ENCODE results near the gene SORCS2.

GRCh38 chr4:7267829-7268228 lies 75.5 kb downstream of the SORCS2 start:
- TF ChIP-seq, protein P1, sequence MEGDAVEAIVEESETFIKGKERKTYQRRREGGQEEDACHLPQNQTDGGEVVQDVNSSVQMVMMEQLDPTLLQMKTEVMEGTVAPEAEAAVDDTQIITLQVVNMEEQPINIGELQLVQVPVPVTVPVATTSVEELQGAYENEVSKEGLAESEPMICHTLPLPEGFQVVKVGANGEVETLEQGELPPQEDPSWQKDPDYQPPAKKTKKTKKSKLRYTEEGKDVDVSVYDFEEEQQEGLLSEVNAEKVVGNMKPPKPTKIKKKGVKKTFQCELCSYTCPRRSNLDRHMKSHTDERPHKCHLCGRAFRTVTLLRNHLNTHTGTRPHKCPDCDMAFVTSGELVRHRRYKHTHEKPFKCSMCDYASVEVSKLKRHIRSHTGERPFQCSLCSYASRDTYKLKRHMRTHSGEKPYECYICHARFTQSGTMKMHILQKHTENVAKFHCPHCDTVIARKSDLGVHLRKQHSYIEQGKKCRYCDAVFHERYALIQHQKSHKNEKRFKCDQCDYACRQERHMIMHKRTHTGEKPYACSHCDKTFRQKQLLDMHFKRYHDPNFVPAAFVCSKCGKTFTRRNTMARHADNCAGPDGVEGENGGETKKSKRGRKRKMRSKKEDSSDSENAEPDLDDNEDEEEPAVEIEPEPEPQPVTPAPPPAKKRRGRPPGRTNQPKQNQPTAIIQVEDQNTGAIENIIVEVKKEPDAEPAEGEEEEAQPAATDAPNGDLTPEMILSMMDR (IDR thresholded peaks at IDR 0.05; ENCODE audit: poor library complexity, severe bottlenecking): no peak
- no peak for TF ChIP-seq POLR2AphosphoS5 (IDR thresholded peaks at IDR 0.05)

All from neural cell (in vitro differentiated cells).